T-helper 17 cell (primary cell): ENCODE data around the gene KIAA0753. TPM values are rescaled to one million over a fixed set of nuclear protein-coding genes. Genes with fewer than 3 reads are reported as not detected.

ENCODE experiments used
- ATAC-seq: fragments of 150-1000 bp; cut with Tn5 transposase; 2 replicates; pipeline ENCODE4 v1.10.0; 2021; ENCODE audit warnings: mild to moderate bottlenecking, moderate library complexity
- DNase-seq, 3 donors: peaks; one replicate each; pipeline versions ENCODE4 v3.0.0 to v3.0.0-alpha.2; 2020 to 2021
- H3K9me3 ChIP-seq: one replicate; pipeline ENCODE4 v1.7.0; 2013; ENCODE audit warnings: low read length, mild to moderate bottlenecking; ENCODE audit not compliant: control insufficient read depth, poor library complexity, severe bottlenecking
- H3K27ac Mint-ChIP-seq: one replicate; pipeline ENCODE4 v1.8.0; 2022; ENCODE audit warnings: mild to moderate bottlenecking, moderate library complexity, mixed read lengths
- H3K27me3 Mint-ChIP-seq: one replicate; pipeline ENCODE4 v1.8.0; 2022; ENCODE audit warnings: mixed read lengths
- H3K36me3 Mint-ChIP-seq: one replicate; pipeline ENCODE4 v1.8.0; 2022; ENCODE audit warnings: low read depth, mixed read lengths
- H3K4me1 Mint-ChIP-seq: one replicate; pipeline ENCODE4 v1.8.0; 2022; ENCODE audit warnings: mild to moderate bottlenecking, mixed read lengths
- H3K4me3 Mint-ChIP-seq: one replicate; pipeline ENCODE4 v1.8.0; 2022; ENCODE audit warnings: mild to moderate bottlenecking, moderate library complexity, mixed read lengths
- total RNA-seq, 4 donors: library from RNA in 2 of 4; stranded (reverse) in 2 of 4; gene quantifications; one replicate each; pipeline ENCODE4 v1.2.3 and lab custom pipeline; 2022 to 2026

Gene KIAA0753
- total RNA-seq, 2 donors from 2014 or later = 10.8 to 12.1 TPM

- ATAC-seq (no peak), DNase-seq (no peak)
- no peak overlapping the region for H3K27ac Mint-ChIP-seq
- H3K4me1 Mint-ChIP-seq = no peaks in the 10 kb centered on the region
- H3K9me3 ChIP-seq = no peaks in the 10 kb centered on the region
- peaks cover 8% of the 10 kb centered on the region for H3K27me3 Mint-ChIP-seq
- H3K36me3 Mint-ChIP-seq = no peaks in the 10 kb centered on the region
- H3K4me3 Mint-ChIP-seq = no peak overlapping the region
Observed at GRCh38 chr17:6531575-6531974, 108.9 kb downstream of the KIAA0753 start.

GRCh38 chr17:6530324-6530920 lies 110.1 kb downstream of the KIAA0753 start:
- no peaks in the 10 kb centered on the region for H3K36me3 Mint-ChIP-seq
- no peak overlapping the region for H3K4me3 Mint-ChIP-seq
- ATAC-seq (no peak), DNase-seq (no peak)
- H3K9me3 ChIP-seq = no peaks in the 10 kb centered on the region
- H3K27ac Mint-ChIP-seq = no peak overlapping the region
- H3K4me1 Mint-ChIP-seq = no peaks in the 10 kb centered on the region
- peaks cover 13% of the 10 kb centered on the region for H3K27me3 Mint-ChIP-seq

DNA sequence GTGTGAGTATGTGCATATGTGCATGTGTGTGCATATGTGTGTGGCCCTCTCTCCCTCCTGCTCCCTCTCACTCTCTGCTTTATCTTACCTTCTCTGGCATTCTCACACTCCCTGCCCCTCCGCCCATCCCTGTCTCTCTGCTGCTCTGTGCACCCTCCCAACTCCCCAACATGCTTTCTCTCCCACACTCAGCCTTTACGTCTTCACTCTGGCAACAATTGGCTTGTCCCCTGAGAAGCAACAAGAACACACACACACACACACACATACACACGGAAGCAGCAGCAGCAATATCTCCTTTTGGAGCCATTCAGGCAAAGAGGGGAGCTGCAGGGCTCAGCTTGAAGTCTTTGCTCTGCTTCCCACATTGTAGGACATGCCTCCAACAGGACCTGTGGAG lies 112.0 kb downstream of the KIAA0753 start:
- no peak for ATAC-seq
- Mint-ChIP-seq H3K4me1 (no peaks in the 10 kb centered on the region), H3K27ac (no peak overlapping the region), H3K36me3 (no peaks in the 10 kb centered on the region), H3K27me3 (peaks cover 5% of the 10 kb centered on the region), H3K4me3 (no peak overlapping the region)
- no peak for DNase-seq
- no peaks in the 10 kb centered on the region for H3K9me3 ChIP-seq

Other genes starting within 250 kb of the KIAA0753 start
- gene AIPL1, start 205.6 kb downstream of the KIAA0753 start, total RNA-seq = not detected
- not detected for gene PIMREG, start 196.3 kb downstream of the KIAA0753 start, total RNA-seq
- gene PITPNM3, start 84.2 kb downstream of the KIAA0753 start, total RNA-seq = under 1 TPM; 0.31 to 0.52 TPM
- gene TXNDC17, start 349 bp upstream of the KIAA0753 start, total RNA-seq = 10 to 100 TPM; 10.8 to 16.9 TPM
- gene MED31, start 10.9 kb upstream of the KIAA0753 start, total RNA-seq = 10 to 100 TPM; 32.9 to 36.6 TPM
- gene C17orf100, start 11.1 kb upstream of the KIAA0753 start, total RNA-seq = 1 to 10 TPM; 1.3 to 2.5 TPM
- not detected for gene SLC13A5, start 72.7 kb upstream of the KIAA0753 start, total RNA-seq
- gene XAF1, start 115.3 kb upstream of the KIAA0753 start, total RNA-seq = 10 to 100 TPM; 41.2 to 53.2 TPM
- gene FBXO39, start 135.5 kb upstream of the KIAA0753 start, total RNA-seq = under 1 TPM; 0.17 to 0.44 TPM
- gene TEKT1, start 191.0 kb upstream of the KIAA0753 start, total RNA-seq = under 1 TPM in 1 of 2 donors, not detected in 1; 0.37 TPM